Thoracic aorta (tissue), 2 donors: ENCODE results near the gene GOLGA2. TPM values are rescaled to one million over a fixed set of nuclear protein-coding genes. Genes with fewer than 3 reads are reported as not detected.
A peak's percentile ranks its signal among the peaks of the same experiment; 100 is the strongest.
"Not testable (repeated sequence)": the region's sequence is repeated elsewhere in the genome, so short reads cannot be mapped to it uniquely, and the experiment has no call there.

Source experiments
- ATAC-seq: fragments of 150-250 bp; one replicate; pipeline ENCODE4 v1.8.0; 2017; ENCODE audit warnings: low read depth; ENCODE audit not compliant: insufficient number of reproducible peaks, low FRiP score
- DNase-seq: peaks from one replicate; pipeline ENCODE4 v3.0.0-alpha.2; 2020; ENCODE audit warnings: low spot score
- H3K27ac ChIP-seq, 2 donors: fragments of 200-600 bp; sonication (generic); 1 replicate in 1 of 2; 2 replicates in 1 of 2; pipeline ENCODE4 v1.5.1; 2016; ENCODE audit warnings: mild to moderate bottlenecking in 2 of 2, moderate library complexity in 2 of 2
- H3K27me3 ChIP-seq: fragments of 200-600 bp; sonication (generic); replicated peaks from 2 replicates; pipeline ENCODE4 v1.6.0; 2016; ENCODE audit warnings: mild to moderate bottlenecking; ENCODE audit not compliant: insufficient read depth
- H3K36me3 ChIP-seq: fragments of 200-600 bp; sonication (generic); one replicate; pipeline ENCODE4 v1.5.1; 2016
- H3K4me1 ChIP-seq, 2 donors: fragments of 200-600 bp; sonication (generic); 1 replicate in 1 of 2; 2 replicates in 1 of 2; pipeline versions ENCODE4 v1.5.1 to v1.6.0; 2016; ENCODE audit warnings: low read depth in 2 of 2, mild to moderate bottlenecking in 1 of 2; ENCODE audit not compliant: control insufficient read depth in 1 of 2
- H3K4me3 ChIP-seq: fragments of 200-600 bp; sonication (generic); 2 replicates; pipeline ENCODE4 v1.5.1; 2016; ENCODE audit warnings: mild to moderate bottlenecking
- H3K9me3 ChIP-seq: fragments of 200-600 bp; sonication (generic); 2 replicates; pipeline ENCODE4 v1.5.1; 2016
- total RNA-seq, 2 donors: library from RNA; depleted of rRNA; stranded (reverse); fragments of >200 nt; gene quantifications; one replicate each; pipeline versions ENCODE4 v1.1.0 to v1.2.3, GENCODE V29; 2016
- TF ChIP-seq, protein P1 (sequence below): fragments of 200-600 bp; sonication (generic); IDR thresholded peaks from one replicate; pipeline ENCODE4 v1.5.1; 2019; ENCODE audit warnings: antibody characterized with exemption

The GOLGA2 gene
- total RNA-seq, 2 donors from 2014 or later: 115 to 141 TPM

DNA sequence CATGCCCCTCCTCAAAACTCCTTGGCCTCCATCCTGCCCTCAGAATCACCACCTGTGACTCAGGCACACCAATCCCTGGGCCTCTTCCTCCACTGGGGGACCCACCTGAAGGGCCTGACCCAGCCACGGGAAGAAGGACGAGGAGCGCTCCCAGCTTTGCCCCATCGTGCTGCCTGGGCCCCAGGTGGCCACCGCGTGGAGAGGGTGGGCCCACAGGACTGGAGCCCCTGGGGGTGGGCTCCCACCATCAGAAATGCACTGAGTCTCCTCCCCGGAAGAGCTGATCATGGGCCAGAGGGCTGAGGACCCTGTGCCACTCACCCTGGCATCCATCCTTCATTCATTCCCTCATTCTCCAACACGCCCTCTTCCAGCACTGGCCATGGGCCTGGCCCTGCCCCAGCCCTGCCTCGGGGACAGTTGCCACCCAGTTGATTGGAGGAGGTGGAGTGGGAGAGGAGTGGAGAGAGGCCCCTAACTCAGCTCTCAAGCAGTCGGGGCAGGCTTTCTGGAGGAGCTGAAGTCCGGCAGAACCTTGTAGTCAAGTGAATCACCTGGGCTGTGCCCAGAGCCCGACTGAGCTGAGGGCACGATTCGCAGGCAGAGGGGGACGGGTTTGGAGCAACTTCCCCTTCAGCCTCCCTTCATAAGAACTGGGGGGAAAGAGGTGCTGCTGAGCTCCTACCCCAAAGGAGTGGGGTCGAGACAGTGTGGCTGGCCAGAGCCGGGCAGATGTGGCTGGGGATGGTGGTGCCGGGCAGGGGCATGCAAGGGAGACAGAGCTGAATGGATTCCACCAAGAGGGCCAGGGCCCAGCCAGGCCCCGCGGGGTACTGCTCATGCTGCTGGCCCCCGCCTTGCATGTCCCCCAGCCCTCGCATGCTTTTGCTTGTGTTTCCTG is 43.0 kb downstream of the GOLGA2 start:
- no peaks in the 10 kb centered on the region for H3K36me3 ChIP-seq
- H3K4me3 ChIP-seq: no peak overlapping the region
- no peaks in the 10 kb centered on the region for H3K9me3 ChIP-seq
- ATAC-seq (no peak), DNase-seq (no peak)
- no peak overlapping the region for H3K27ac ChIP-seq
- no peaks in the 10 kb centered on the region for H3K27me3 ChIP-seq
- no peaks in the 10 kb centered on the region for H3K4me1 ChIP-seq
- TF ChIP-seq, protein P1, sequence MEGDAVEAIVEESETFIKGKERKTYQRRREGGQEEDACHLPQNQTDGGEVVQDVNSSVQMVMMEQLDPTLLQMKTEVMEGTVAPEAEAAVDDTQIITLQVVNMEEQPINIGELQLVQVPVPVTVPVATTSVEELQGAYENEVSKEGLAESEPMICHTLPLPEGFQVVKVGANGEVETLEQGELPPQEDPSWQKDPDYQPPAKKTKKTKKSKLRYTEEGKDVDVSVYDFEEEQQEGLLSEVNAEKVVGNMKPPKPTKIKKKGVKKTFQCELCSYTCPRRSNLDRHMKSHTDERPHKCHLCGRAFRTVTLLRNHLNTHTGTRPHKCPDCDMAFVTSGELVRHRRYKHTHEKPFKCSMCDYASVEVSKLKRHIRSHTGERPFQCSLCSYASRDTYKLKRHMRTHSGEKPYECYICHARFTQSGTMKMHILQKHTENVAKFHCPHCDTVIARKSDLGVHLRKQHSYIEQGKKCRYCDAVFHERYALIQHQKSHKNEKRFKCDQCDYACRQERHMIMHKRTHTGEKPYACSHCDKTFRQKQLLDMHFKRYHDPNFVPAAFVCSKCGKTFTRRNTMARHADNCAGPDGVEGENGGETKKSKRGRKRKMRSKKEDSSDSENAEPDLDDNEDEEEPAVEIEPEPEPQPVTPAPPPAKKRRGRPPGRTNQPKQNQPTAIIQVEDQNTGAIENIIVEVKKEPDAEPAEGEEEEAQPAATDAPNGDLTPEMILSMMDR: no peak

DNA sequence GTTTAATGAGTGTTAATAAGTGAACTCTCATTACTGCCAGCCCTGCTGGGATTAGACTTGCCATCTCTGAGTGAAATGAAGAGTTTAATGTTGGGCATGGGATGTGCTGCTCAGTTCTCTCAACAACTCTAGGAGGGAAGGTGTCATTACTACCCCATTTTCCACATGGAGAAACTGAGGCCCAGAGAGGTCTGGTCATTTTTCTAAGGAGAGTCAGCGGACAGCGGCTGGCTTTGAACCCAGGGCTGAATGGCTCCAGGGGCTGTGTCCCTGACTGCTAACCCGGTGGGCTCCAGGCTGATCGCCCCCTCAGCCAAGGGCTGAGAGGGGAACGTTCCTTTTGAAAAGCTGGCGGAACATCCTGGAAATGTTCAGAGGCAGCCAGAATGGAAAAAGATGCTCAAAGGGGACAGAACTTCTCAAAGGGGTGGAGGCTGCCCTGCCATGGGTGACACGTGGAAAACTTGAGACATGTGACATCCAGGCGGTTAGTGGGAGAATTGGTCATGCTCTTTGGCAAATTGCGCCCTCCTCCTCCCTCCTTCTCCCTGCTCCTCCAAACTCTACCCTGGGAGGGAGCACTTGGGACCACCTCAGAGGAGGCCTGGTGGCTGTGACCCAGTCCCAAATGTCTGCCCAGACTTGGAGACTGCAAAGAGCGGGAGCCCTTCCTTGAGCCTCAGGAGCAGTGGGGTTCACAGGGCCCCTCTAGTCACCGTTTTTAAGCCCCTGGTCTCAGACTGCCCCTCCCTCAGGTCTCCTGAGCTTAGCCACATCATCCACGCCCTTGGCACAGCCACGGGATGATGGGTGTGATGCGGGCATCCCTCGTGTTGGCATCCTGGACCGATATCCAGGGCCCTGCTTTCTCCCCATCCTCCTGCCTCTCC is 43.9 kb downstream of the GOLGA2 start:
- TF ChIP-seq, protein P1: no peak
- Histone ChIP-seq H3K4me3 (no peak overlapping the region), H3K36me3 (no peaks in the 10 kb centered on the region), H3K9me3 (no peaks in the 10 kb centered on the region), H3K4me1 (no peaks in the 10 kb centered on the region), H3K27me3 (no peaks in the 10 kb centered on the region), H3K27ac (no peak overlapping the region)
- no peak for DNase-seq
- ATAC-seq: peak; percentile 19

DNA sequence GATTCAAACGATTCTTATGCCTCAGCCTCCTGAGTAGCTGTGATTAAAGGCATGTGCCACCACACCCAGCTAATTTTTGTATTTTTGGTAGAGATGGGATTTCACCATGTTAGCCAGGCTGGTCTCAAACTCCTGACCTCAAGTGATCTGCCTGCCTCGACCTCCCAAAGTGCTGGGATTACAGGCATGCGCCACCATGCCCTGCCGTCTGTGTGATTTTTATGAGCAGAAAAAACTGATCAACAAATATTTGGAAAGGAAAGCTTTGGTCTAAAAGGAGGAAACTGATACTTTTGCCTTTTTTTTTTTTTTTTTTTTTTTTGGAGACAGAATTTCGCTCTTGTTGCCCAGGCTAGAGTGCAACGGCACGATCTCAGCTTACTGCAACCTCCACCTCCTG is 44.9 kb downstream of the GOLGA2 start:
- not testable (repeated sequence) for H3K36me3 ChIP-seq, H3K27ac ChIP-seq, ATAC-seq, DNase-seq, H3K4me3 ChIP-seq, H3K27me3 ChIP-seq, H3K9me3 ChIP-seq, H3K4me1 ChIP-seq

DNA sequence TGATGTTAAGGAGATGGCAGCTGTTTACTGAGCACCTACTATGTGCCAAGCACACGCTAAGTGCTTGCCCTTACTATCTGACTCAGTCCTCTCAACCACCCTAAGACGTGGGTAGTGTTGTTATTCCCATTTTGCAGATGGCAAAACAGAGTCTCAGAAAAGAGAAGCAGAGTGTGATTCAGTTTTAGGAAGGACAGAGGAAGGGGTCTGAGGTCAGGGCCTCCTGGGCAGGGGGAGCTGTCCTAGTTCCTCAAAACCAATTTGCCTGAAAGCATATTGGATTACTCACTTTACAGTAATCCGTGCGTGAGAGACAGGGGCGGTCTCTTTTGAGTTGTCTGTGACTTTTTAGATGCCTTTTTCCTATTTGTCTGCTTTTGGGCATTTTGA is 49.4 kb downstream of the GOLGA2 start:
- H3K4me3 ChIP-seq: no peak overlapping the region
- no peaks in the 10 kb centered on the region for H3K9me3 ChIP-seq
- TF ChIP-seq, protein P1: no peak
- H3K36me3 ChIP-seq: no peaks in the 10 kb centered on the region
- H3K27me3 ChIP-seq: no peaks in the 10 kb centered on the region
- no peaks in the 10 kb centered on the region for H3K4me1 ChIP-seq
- ATAC-seq (no peak), DNase-seq (no peak)
- no peak overlapping the region for H3K27ac ChIP-seq

DNA sequence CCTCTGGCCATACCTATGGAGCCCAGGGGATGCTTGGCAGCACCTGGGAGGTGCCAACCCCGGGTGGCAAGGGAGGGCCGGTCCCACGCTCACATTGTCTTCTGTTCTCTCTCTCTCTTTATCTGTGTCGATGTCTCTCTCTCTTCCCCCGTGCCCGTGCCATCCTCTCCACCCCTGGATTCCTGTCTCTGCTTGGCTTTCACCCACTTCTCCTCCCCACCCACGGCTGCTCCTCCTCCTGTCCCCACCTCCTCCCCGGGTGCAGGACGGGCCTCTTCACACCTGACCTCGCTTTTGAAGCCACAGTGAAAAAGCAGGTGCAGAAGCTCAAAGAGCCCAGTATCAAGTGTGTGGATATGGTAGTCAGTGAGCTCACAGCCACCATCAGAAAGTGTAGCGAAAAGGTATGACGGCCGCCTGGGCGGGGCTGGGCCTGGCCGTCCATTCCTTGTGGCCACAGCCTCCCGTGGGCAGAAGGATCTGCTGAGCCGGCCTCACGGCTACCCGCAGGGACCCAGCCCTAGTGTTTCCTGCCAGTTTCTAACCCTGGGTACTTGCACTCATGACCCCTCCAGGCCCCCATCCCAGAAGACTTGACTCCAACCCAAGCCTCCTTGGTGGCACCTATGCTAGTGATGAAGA is 49.9 kb downstream of the GOLGA2 start:
- ATAC-seq: no peak
- H3K9me3 ChIP-seq: no peaks in the 10 kb centered on the region
- TF ChIP-seq, protein P1: no peak
- H3K27ac ChIP-seq: no peak overlapping the region
- DNase-seq: no peak
- no peaks in the 10 kb centered on the region for H3K36me3 ChIP-seq
- no peaks in the 10 kb centered on the region for H3K27me3 ChIP-seq
- no peak overlapping the region for H3K4me3 ChIP-seq
- no peaks in the 10 kb centered on the region for H3K4me1 ChIP-seq
